H1 (cell line): ENCODE measurements around the gene ENO2. TPM values are rescaled to one million over a fixed set of nuclear protein-coding genes. Genes with fewer than 3 reads are reported as not detected.

ENCODE experiments used
- CHD1 ChIP-seq: IDR thresholded peaks from 2 replicates; pipeline ENCODE4 v1.6.1; 2012; ENCODE audit warnings: low read depth, low read length, improper control_type of control experiment
- polyA plus RNA-seq, 7 experiments: library from polyadenylated mRNA; depleted of rRNA in 3 of 7; stranded (reverse) in 5 of 7; unstranded in 2 of 7; fragments of >200 nt in 5 of 7; fragments of 200-250 nt in 2 of 7; gene quantifications; 1 replicate in 5 of 7; 2 replicates in 1 of 7; 4 replicates in 1 of 7; pipeline versions ENCODE4 v1.2.1 to v1.2.3, GENCODE V29; 2011 to 2013; ENCODE audit warnings: missing spikeins in 2 of 7, mixed read lengths in 2 of 7
- total RNA-seq: library from RNA; stranded (reverse); fragmentation: NEBNext Ultra II Directional; extraction: Animal tissue kit (Norgen Biotek cat#: 25700); gene quantifications from 2 replicates; pipeline ENCODE4 v1.2.1, GENCODE V29; 2021

ENO2 gene
- total and polyA plus RNA-seq, 2 of the 8 experiments (the other 6 are each of a cell fraction or from before 2014, with no cell fraction given): 92.4 to 102 TPM

- TF ChIP-seq CHD1: no peak
These were observed 10.7 kb upstream of the ENO2 start (continued) for GRCh38 chr12:6903722-6904121.
